Kidney (tissue), 14 donors: Measurements from ENCODE around the gene TOR1AIP1. TPM values are rescaled to one million over a fixed set of nuclear protein-coding genes. Genes with fewer than 3 reads are reported as not detected.

Experiments
- DNase-seq, 5 donors: peaks; one replicate each; pipeline ENCODE4 v3.0.0-alpha.2; 2013 to 2020
- FAIRE-seq: peaks from 2 replicates; lab custom pipeline; 2012; peaks lifted over from hg19 to GRCh38; lab: Jason Lieb, UNC
- H3K27ac ChIP-seq, 2 donors: one replicate each; pipeline ENCODE4 v1.7.0; 2013; ENCODE audit warnings: low read depth in 2 of 2, low read length in 2 of 2, inconsistent platforms in 1 of 2
- H3K27me3 ChIP-seq: one replicate; pipeline ENCODE4 v1.7.1; 2013; ENCODE audit warnings: low read length, inconsistent platforms; ENCODE audit not compliant: control insufficient read depth, insufficient read depth
- H3K36me3 ChIP-seq, 3 donors: one replicate each; pipeline versions ENCODE4 v1.7.0 to v1.7.1; 2013; ENCODE audit warnings: low read length in 3 of 3, control low read depth in 1 of 3, inconsistent platforms in 1 of 3; ENCODE audit not compliant: insufficient read depth in 3 of 3, control insufficient read depth in 2 of 3
- H3K4me1 ChIP-seq, 3 donors: one replicate each; pipeline versions ENCODE4 v1.7.0 to v1.7.1; 2013; ENCODE audit warnings: low read length in 3 of 3, inconsistent platforms in 1 of 3, low read depth in 1 of 3; ENCODE audit not compliant: control insufficient read depth in 2 of 3, insufficient read depth in 2 of 3
- H3K4me3 ChIP-seq, 3 donors: one replicate each; pipeline versions ENCODE4 v1.7.0 to v1.8.1; 2013; ENCODE audit warnings: low read length in 3 of 3, control low read depth in 1 of 3, inconsistent platforms in 1 of 3
- H3K9ac ChIP-seq, 3 donors: one replicate each; pipeline versions ENCODE4 v1.7.0 to v1.7.1; 2013; ENCODE audit warnings: low read length in 3 of 3, control low read depth in 1 of 3, inconsistent platforms in 1 of 3
- H3K9me3 ChIP-seq, 3 donors: one replicate each; pipeline versions ENCODE4 v1.7.0 to v1.7.1; 2013; ENCODE audit warnings: low read length in 3 of 3, control low read depth in 1 of 3, inconsistent platforms in 1 of 3; ENCODE audit not compliant: control insufficient read depth in 2 of 3, insufficient read depth in 1 of 3
- intact Hi-C: fragments of 100-400 bp; cut with DNase I; formaldehyde crosslinking; loops from one replicate; pipeline ENCODE4 v1.11.1; 2022
- polyA plus RNA-seq: library from polyadenylated mRNA; stranded (reverse); fragments of 350-450 nt; fragmentation: Illumina TruSeq; extraction: RNeasy Lipid Tissue Mini Kit (QIAGEN cat#74804); gene quantifications from one replicate; pipeline ENCODE4 v1.2.3, GENCODE V29; 2014; ENCODE audit warnings: low read depth, low replicate concordance; ENCODE audit not compliant: insufficient read depth
- total RNA-seq: library from RNA; stranded (reverse); fragmentation: NEBNext Ultra II Directional; extraction: Animal tissue kit (Norgen Biotek cat#: 25700); gene quantifications from one replicate; pipeline ENCODE4 v1.2.1, GENCODE V29; 2021
- TF ChIP-seq, protein P1 (sequence below): IDR thresholded peaks from 3 replicates; pipeline ENCODE4 v1.5.1; 2012; ENCODE audit warnings: mild to moderate bottlenecking, moderate library complexity, borderline replicate concordance; ENCODE audit not compliant: insufficient read depth; ENCODE audit errors: extremely low read depth
- donor health status: control.
- donor health status: control.
- donor health status: control.
- donor health status: control.
- donor health status: control.
- donor health status: DM: yes; HTN: yes; CAD: no.
- donor health status: Normal renal cell carcinoma (clear cell type).

TOR1AIP1 gene
- total and polyA plus RNA-seq, 2 donors from 2014 or later: 20.8 to 44.2 TPM

DNA sequence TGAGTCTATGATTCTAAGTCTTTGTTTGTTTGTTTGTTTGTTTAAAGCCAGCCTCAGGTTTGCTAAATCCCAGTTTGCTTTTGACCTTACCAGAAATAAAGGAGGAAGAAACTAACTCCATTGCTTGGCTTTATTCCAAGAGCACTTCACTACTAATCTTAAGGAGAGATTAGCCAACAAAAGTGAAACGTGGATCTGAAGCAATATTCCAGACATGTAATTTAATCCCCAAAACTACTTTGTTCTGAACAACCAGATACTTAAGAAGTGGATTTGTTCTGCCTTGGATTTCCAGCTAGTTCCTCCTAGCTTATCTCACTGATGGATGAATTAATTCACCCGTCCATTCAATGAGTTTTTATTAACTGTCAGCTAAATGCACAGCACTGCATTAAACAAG is 56.7 kb downstream of the TOR1AIP1 start:
- DNase-seq (no peak), FAIRE-seq (no peak)
- Histone ChIP-seq H3K36me3 (no peaks in the 10 kb centered on the region), H3K27ac (no peak overlapping the region), H3K9me3 (no peaks in the 10 kb centered on the region), H3K4me1 (no peaks in the 10 kb centered on the region), H3K9ac (no peak overlapping the region), H3K27me3 (no peaks in the 10 kb centered on the region), H3K4me3 (no peak overlapping the region)
- TF ChIP-seq, protein P1, sequence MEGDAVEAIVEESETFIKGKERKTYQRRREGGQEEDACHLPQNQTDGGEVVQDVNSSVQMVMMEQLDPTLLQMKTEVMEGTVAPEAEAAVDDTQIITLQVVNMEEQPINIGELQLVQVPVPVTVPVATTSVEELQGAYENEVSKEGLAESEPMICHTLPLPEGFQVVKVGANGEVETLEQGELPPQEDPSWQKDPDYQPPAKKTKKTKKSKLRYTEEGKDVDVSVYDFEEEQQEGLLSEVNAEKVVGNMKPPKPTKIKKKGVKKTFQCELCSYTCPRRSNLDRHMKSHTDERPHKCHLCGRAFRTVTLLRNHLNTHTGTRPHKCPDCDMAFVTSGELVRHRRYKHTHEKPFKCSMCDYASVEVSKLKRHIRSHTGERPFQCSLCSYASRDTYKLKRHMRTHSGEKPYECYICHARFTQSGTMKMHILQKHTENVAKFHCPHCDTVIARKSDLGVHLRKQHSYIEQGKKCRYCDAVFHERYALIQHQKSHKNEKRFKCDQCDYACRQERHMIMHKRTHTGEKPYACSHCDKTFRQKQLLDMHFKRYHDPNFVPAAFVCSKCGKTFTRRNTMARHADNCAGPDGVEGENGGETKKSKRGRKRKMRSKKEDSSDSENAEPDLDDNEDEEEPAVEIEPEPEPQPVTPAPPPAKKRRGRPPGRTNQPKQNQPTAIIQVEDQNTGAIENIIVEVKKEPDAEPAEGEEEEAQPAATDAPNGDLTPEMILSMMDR: no peak
- intact Hi-C loops: no loop called here

DNA sequence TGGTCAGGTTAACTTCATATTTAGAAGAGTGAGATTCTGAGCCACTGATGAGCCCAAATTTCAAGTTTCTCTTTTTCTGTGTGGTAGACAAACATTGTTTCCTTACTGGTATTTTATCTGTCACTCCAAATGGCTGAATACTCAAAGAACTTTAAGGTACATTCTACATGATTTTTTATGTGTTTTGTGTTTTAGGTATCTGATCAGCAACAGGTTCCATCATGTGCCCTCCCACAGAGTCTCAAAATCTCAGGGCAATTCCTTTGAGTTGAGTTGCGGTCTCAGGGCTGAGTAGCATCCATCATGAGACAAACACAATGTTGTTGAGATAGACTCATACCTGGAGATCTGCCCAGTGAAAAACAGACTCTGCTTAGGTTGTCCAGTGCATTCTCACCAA is 57.9 kb downstream of the TOR1AIP1 start:
- no peak overlapping the region for H3K4me3 ChIP-seq
- TF ChIP-seq, protein P1: no peak
- no peak overlapping the region for H3K27ac ChIP-seq
- FAIRE-seq: no peak
- no peaks in the 10 kb centered on the region for H3K9me3 ChIP-seq
- intact Hi-C loops: no loop called here
- no peak overlapping the region for H3K9ac ChIP-seq
- DNase-seq: no peak
- no peaks in the 10 kb centered on the region for H3K4me1 ChIP-seq
- no peaks in the 10 kb centered on the region for H3K27me3 ChIP-seq
- no peaks in the 10 kb centered on the region for H3K36me3 ChIP-seq

DNA sequence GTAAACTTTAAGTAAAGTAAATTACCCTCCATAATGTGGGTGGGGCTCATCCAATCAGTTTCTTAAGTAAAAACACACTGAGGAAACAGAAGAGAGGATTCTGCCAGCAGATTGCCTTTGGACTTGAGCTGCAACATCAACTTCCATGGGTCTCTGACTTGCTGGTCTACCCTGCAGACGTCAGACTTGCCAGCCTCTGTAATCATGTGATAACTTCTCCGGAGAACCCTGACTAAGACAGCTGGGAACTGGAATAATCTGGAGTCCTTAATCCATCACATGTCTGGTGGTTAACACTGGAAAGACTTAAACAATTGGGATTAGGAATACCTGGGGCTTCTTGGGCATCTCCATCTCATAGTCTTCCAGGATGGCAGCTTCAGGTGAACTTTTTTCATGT is 59.4 kb downstream of the TOR1AIP1 start:
- Histone ChIP-seq H3K4me3 (no peak overlapping the region), H3K27me3 (no peaks in the 10 kb centered on the region), H3K9me3 (no peaks in the 10 kb centered on the region), H3K36me3 (no peaks in the 10 kb centered on the region), H3K27ac (no peak overlapping the region), H3K9ac (no peak overlapping the region), H3K4me1 (no peaks in the 10 kb centered on the region)
- intact Hi-C loops: no loop called here
- TF ChIP-seq, protein P1: no peak
- no peak for DNase-seq
- FAIRE-seq: no peak

DNA sequence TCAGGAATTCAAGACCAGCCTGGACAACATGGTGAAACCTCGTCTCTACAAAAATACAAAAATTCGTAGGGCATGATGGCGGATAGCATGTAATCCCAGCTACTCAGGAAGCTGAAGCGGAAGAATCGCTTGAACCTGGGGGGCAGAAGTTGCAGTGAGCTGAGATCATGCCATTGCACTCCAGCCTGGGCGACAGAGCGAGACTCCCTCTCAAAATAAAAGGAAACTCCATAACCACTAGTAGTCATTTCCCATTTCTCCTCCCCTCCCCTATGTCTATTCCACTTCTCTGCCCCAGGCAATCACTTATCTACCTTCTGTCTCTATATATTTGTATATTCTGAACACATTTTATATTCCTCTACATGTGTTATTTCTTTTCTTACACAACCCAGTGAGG is 68.6 kb downstream of the TOR1AIP1 start:
- no peak overlapping the region for H3K4me3 ChIP-seq
- no peaks in the 10 kb centered on the region for H3K9me3 ChIP-seq
- DNase-seq (no peak), FAIRE-seq (no peak)
- no peaks in the 10 kb centered on the region for H3K27me3 ChIP-seq
- H3K27ac ChIP-seq: no peak overlapping the region
- intact Hi-C loops: no loop called here
- H3K4me1 ChIP-seq: peaks cover 0 to 4% (median 0%) of the 10 kb centered on the region in 3 donors
- TF ChIP-seq, protein P1: no peak
- H3K36me3 ChIP-seq: no peaks in the 10 kb centered on the region
- H3K9ac ChIP-seq: no peak overlapping the region
